Hepatic stellate cell (primary cell): ENCODE measurements around the gene MERTK.

ENCODE experiments used
- DNase-seq: peaks from one replicate; pipeline ENCODE4 v3.0.0; 2011; ENCODE audit warnings: low spot score

MERTK gene

GRCh38 chr2:111981666-111982065 is 83.3 kb downstream of the MERTK start:
- no peak for DNase-seq

- DNase-seq = no peak
Measured at GRCh38 chr2:111982822-111983221, 84.4 kb downstream of the MERTK start.

- no peak for DNase-seq
Measured at GRCh38 chr2:111983478-111984212, 85.2 kb downstream of the MERTK start.

- DNase-seq = no peak
Measured at GRCh38 chr2:111984213-111984604, 85.8 kb downstream of the MERTK start.

- DNase-seq = no peak
Measured at GRCh38 chr2:111985514-111985913, 87.1 kb downstream of the MERTK start.

GRCh38 chr2:111986116-111986900 is 87.9 kb downstream of the MERTK start:
- no peak for DNase-seq

GRCh38 chr2:111990375-111990774 is 92.0 kb downstream of the MERTK start:
- DNase-seq = no peak

GRCh38 chr2:111990856-111991255 is 92.4 kb downstream of the MERTK start:
- no peak for DNase-seq

GRCh38 chr2:111994042-111994441 is 95.6 kb downstream of the MERTK start:
- no peak for DNase-seq

- DNase-seq = no peak
Measured at GRCh38 chr2:111995148-111995547, 96.7 kb downstream of the MERTK start.

- DNase-seq = no peak
Measured at GRCh38 chr2:111999809-112000208, 101.4 kb downstream of the MERTK start.

GRCh38 chr2:112000399-112001135 is 102.2 kb downstream of the MERTK start:
- no peak for DNase-seq

- no peak for DNase-seq
Measured at GRCh38 chr2:112001136-112001715, 102.8 kb downstream of the MERTK start.

- no peak for DNase-seq
Measured at GRCh38 chr2:112001942-112002341, 103.5 kb downstream of the MERTK start.

GRCh38 chr2:112003576-112004252 is 105.3 kb downstream of the MERTK start:
- no peak for DNase-seq

- no peak for DNase-seq
Measured at GRCh38 chr2:112004253-112004645, 105.8 kb downstream of the MERTK start.

GRCh38 chr2:112005406-112006075 is 107.1 kb downstream of the MERTK start:
- DNase-seq = no peak

GRCh38 chr2:112006076-112006410 is 107.6 kb downstream of the MERTK start:
- no peak for DNase-seq

GRCh38 chr2:112007493-112007892 is 109.1 kb downstream of the MERTK start:
- DNase-seq = no peak

GRCh38 chr2:112008910-112009485 is 110.6 kb downstream of the MERTK start:
- DNase-seq = no peak

- DNase-seq = no peak
Measured at GRCh38 chr2:112010751-112011150, 112.3 kb downstream of the MERTK start.
